ENCODE data around the gene FCAMR. TPM values are rescaled to one million over a fixed set of nuclear protein-coding genes. Genes with fewer than 3 reads are reported as not detected.

Gene FCAMR
- total and polyA plus RNA-seq, 2 donors (not counting 1 experiment from before 2014, with no cell fraction given), result not detected

GRCh38 chr1:206985162-206985749 is 15.0 kb upstream of the FCAMR start:
- Histone ChIP-seq H3K4me3 (ENCODE audit: control extremely low read depth in 1 of 5, extremely low read depth in 1 of 5, insufficient read depth in 1 of 5, low read depth in 2 of 5, low read length in 4 of 5) (no peak overlapping the region), H3K27me3 (replicated peaks in 1 of 4; ENCODE audit: control extremely low read depth in 1 of 4, control insufficient read depth in 3 of 4, insufficient read depth in 4 of 4, low read length in 3 of 4) (peaks cover 0 to 4% (median 2%) of the 10 kb centered on the region in 4 experiments), H3K9me3 (ENCODE audit: control extremely low read depth in 1 of 3, control insufficient read depth in 2 of 3, insufficient read depth in 1 of 3, low read length in 2 of 3) (no peaks in the 10 kb centered on the region), H3K4me2 (replicated peaks; ENCODE audit: low read depth, low read length, poor library complexity, severe bottlenecking) (no peak overlapping the region), H4K20me1 (ENCODE audit: control insufficient read depth, insufficient read depth, low read length, poor library complexity, severe bottlenecking) (no peaks in the 10 kb centered on the region), H3K36me3 (replicated peaks in 1 of 2; ENCODE audit: control extremely low read depth in 1 of 2, control insufficient read depth in 1 of 2, extremely low read depth in 1 of 2, insufficient read depth in 2 of 2, low read length in 1 of 2) (no peaks in the 10 kb centered on the region), H3K4me1 (ENCODE audit: control insufficient read depth in 2 of 2, insufficient read depth in 2 of 2, low read length in 2 of 2) (no peaks in the 10 kb centered on the region), H3K79me2 (ENCODE audit: control insufficient read depth, insufficient read depth, low read length) (no peaks in the 10 kb centered on the region), H2AFZ (ENCODE audit: insufficient read depth, low read depth, low read length, poor library complexity, severe bottlenecking) (no peak overlapping the region), H3K9ac (ENCODE audit: low read length) (no peak overlapping the region), H3K27ac (ENCODE audit: low read length in 2 of 2) (no peak overlapping the region)
- Mint-ChIP-seq H3K4me3 (no peak overlapping the region), H3K27ac (no peak overlapping the region), H3K4me1 (no peaks in the 10 kb centered on the region), H3K9me3 (ENCODE audit: insufficient read depth) (no peaks in the 10 kb centered on the region), H3K27me3 (peaks cover 16% of the 10 kb centered on the region)
- 97% methylated on average over 4 of the region's 10 CpGs for WGBS (ENCODE audit: insufficient coverage)
- TF ChIP-seq EZH2 (IDR thresholded peaks at IDR 0.05; ENCODE audit: borderline replicate concordance, insufficient read depth, low read depth, low read length, poor library complexity, severe bottlenecking) (no peak), CTCF (IDR thresholded peaks at IDR 0.05) (no peak)
- ChIA-PET POLR2A (no interaction called here), CTCF (interaction anchor here (0.6 to 2.1 kb wide), 6 partner anchors 141 to 354 kb away, joined by 3 to 6 read pairs (median 4); partner anchors contain the start of gene DYRK3)
- no peak for ATAC-seq (ENCODE audit: low read depth)
- intact Hi-C loops (cut with micrococcal nuclease), result loop anchor here (10.0 kb wide), 1 partner anchor 490 kb away; no protein-coding TSS in a partner anchor
- DNase-seq, result no peak

- DNase-seq, result peak; percentile 78
- POLR2A ChIA-PET, result interaction anchor here (0.6 to 1.4 kb wide), 4 partner anchors 70 to 374 kb away, joined by 3 to 5 read pairs (median 3); partner anchors contain the start of gene DYRK3
- TF ChIP-seq CTCF (IDR thresholded peaks at IDR 0.05), result peak; percentile 90
- no peak for TF ChIP-seq EZH2 (IDR thresholded peaks at IDR 0.05; ENCODE audit: borderline replicate concordance, insufficient read depth, low read depth, low read length, poor library complexity, severe bottlenecking)
- H3K27ac Mint-ChIP-seq, result no peak overlapping the region
- ATAC-seq (ENCODE audit: low read depth), result peak; percentile 89
- Histone ChIP-seq H2AFZ (ENCODE audit: insufficient read depth, low read depth, low read length, poor library complexity, severe bottlenecking) (no peak overlapping the region), H4K20me1 (ENCODE audit: control insufficient read depth, insufficient read depth, low read length, poor library complexity, severe bottlenecking) (no peaks in the 10 kb centered on the region), H3K79me2 (ENCODE audit: control insufficient read depth, insufficient read depth, low read length) (no peaks in the 10 kb centered on the region), H3K36me3 (replicated peaks in 1 of 2; ENCODE audit: control extremely low read depth in 1 of 2, control insufficient read depth in 1 of 2, extremely low read depth in 1 of 2, insufficient read depth in 2 of 2, low read length in 1 of 2) (no peaks in the 10 kb centered on the region), H3K4me1 (ENCODE audit: control insufficient read depth in 2 of 2, insufficient read depth in 2 of 2, low read length in 2 of 2) (no peaks in the 10 kb centered on the region), H3K9ac (ENCODE audit: low read length) (no peak overlapping the region), H3K27me3 (replicated peaks in 1 of 4; ENCODE audit: control extremely low read depth in 1 of 4, control insufficient read depth in 3 of 4, insufficient read depth in 4 of 4, low read length in 3 of 4) (peaks cover 0 to 4% (median 0%) of the 10 kb centered on the region in 4 experiments), H3K27ac (ENCODE audit: low read length in 2 of 2) (no peak overlapping the region), H3K4me2 (replicated peaks; ENCODE audit: low read depth, low read length, poor library complexity, severe bottlenecking) (no peak overlapping the region), H3K9me3 (ENCODE audit: control extremely low read depth in 1 of 3, control insufficient read depth in 2 of 3, insufficient read depth in 1 of 3, low read length in 2 of 3) (no peaks in the 10 kb centered on the region), H3K4me3 (ENCODE audit: control extremely low read depth in 1 of 5, extremely low read depth in 1 of 5, insufficient read depth in 1 of 5, low read depth in 2 of 5, low read length in 4 of 5) (no peak overlapping the region)
- intact Hi-C loops (cut with micrococcal nuclease), result loop anchor here (1.0 to 10.0 kb wide), 11 partner anchors 50 to 487 kb away; partner anchors contain the start of gene IL20
- CTCF ChIA-PET, result interaction anchor here (0.6 to 9.7 kb wide), 87 partner anchors 9 to 520 kb away, joined by 3 to 217 read pairs (median 6); partner anchors contain the start of genes DYRK3, FCAMR, FCMR and IKBKE
- 22% methylated on average over 3 of the region's 4 CpGs for WGBS (ENCODE audit: insufficient coverage)
- no peaks in the 10 kb centered on the region for H3K9me3 Mint-ChIP-seq (ENCODE audit: insufficient read depth)
- no peaks in the 10 kb centered on the region for H3K4me1 Mint-ChIP-seq
- no peak overlapping the region for H3K4me3 Mint-ChIP-seq
- peaks cover 7% of the 10 kb centered on the region for H3K27me3 Mint-ChIP-seq
Observed at GRCh38 chr1:206982216-206982615, 12.0 kb upstream of the FCAMR start.
